Gastrocnemius medialis (tissue), 4 donors: ENCODE data around the gene R3HDM2.

Source experiments
- CTCF ChIP-seq, 5 experiments: fragments of 450-650 bp in 3 of 5; fragments of 200-600 bp in 2 of 5; sonication (generic) in 2 of 5; IDR thresholded peaks in 4 of 5; conservative IDR thresholded peaks in 1 of 5; 1 replicate in 4 of 5; 2 replicates in 1 of 5; pipeline ENCODE4 v1.5.1; 2016 to 2019; ENCODE audit warnings: antibody characterized with exemption in 5 of 5, mild to moderate bottlenecking in 3 of 5, moderate library complexity in 3 of 5
- POLR2A ChIP-seq, 2 donors: fragments of 450-650 bp; IDR thresholded peaks; one replicate each; pipeline ENCODE4 v1.6.1; 2017; ENCODE audit warnings: antibody characterized with exemption in 2 of 2, mild to moderate bottlenecking in 2 of 2, moderate library complexity in 2 of 2

- TF ChIP-seq CTCF (IDR thresholded peaks at IDR 0.05 in 4 of 5, conservative IDR thresholded peaks at IDR 0.05 in 1 of 5): no peak
- TF ChIP-seq POLR2A (IDR thresholded peaks at IDR 0.05): peak in 1 of 2 donors; percentile 11
These were observed 195.7 kb downstream of the R3HDM2 start for GRCh38 chr12:57235017-57235727.
